Mesodermal cell (in vitro differentiated cells): Measurements from ENCODE around the gene SYNGR2. TPM values are rescaled to one million over a fixed set of nuclear protein-coding genes. Genes with fewer than 3 reads are reported as not detected.

Source experiments
- H3K27ac ChIP-seq: 2 replicates; pipeline ENCODE4 v1.7.0; 2013; ENCODE audit warnings: mild to moderate bottlenecking, low read depth, low read length, moderate library complexity; ENCODE audit not compliant: severe bottlenecking
- H3K36me3 ChIP-seq: 2 replicates; pipeline ENCODE4 v1.7.1; 2013; ENCODE audit warnings: mild to moderate bottlenecking, low read length, moderate library complexity; ENCODE audit not compliant: control insufficient read depth, insufficient read depth
- H3K4me1 ChIP-seq: one replicate; pipeline ENCODE4 v1.7.1; 2013; ENCODE audit warnings: mild to moderate bottlenecking, low read length; ENCODE audit not compliant: insufficient read depth, control insufficient read depth, poor library complexity, severe bottlenecking
- H3K4me3 ChIP-seq: 2 replicates; pipeline ENCODE4 v1.7.0; 2013; ENCODE audit warnings: low read length, control low read depth, mild to moderate bottlenecking; ENCODE audit not compliant: insufficient read depth, poor library complexity, severe bottlenecking; ENCODE audit errors: extremely low read depth
- H3K9me3 ChIP-seq: 2 replicates; pipeline ENCODE4 v1.7.1; 2013; ENCODE audit warnings: mild to moderate bottlenecking, low read length, moderate library complexity; ENCODE audit not compliant: control insufficient read depth
- WGBS, 2 experiments: methylation state at CpG; one replicate each; pipeline ENCODE4 v1.1.5; 2013; ENCODE audit warnings: missing lambda C conversion rate in 2 of 2; ENCODE audit not compliant: insufficient coverage in 2 of 2; 5-methylcytosine and 5-hydroxymethylcytosine counted together
- polyA plus RNA-seq, 2 experiments: library from polyadenylated mRNA; stranded (reverse); fragments of 50-300 nt; gene quantifications; one replicate each; pipeline ENCODE4 v1.2.3, GENCODE V29; 2013

Gene SYNGR2
- 42.5 TPM for polyA plus RNA-seq (2013, experiment 1 of 2)
- polyA plus RNA-seq (2013, experiment 2 of 2), result 31.4 TPM

GRCh38 chr17:78168242-78168902 lies at the start of gene SYNGR2:
SYNGR2 (plus strand) TSS chr17:78168581; CDS start chr17:78168617, 36 bp downstream.
- peaks cover 14% of the 10 kb centered on the region for H3K4me1 ChIP-seq
- H3K36me3 ChIP-seq, result peaks cover 6% of the 10 kb centered on the region
- no peak within 1 kb of the TSS for H3K27ac ChIP-seq

GRCh38 chr17:78118801-78119241 lies 49.6 kb upstream of the SYNGR2 start:
- 91 to 92% methylated on average over 9 to 14 of the region's 14 CpGs for WGBS, 2 experiments
- H3K36me3 ChIP-seq, result peaks cover 79% of the 10 kb centered on the region
- no peak overlapping the region for H3K27ac ChIP-seq
- H3K4me1 ChIP-seq, result no peaks in the 10 kb centered on the region
- no peak overlapping the region for H3K4me3 ChIP-seq
- H3K9me3 ChIP-seq, result no peaks in the 10 kb centered on the region

More at GRCh38 chr17:78168242-78168902, at the start of gene SYNGR2:
- Histone ChIP-seq H3K4me3 (peak within 1 kb of the TSS; percentile 58), H3K9me3 (no peaks in the 10 kb centered on the region)
- WGBS, 2 experiments, result 1% methylated on average over 58 to 67 of the region's 84 CpGs

- peaks cover 82% of the 10 kb centered on the region for H3K36me3 ChIP-seq
- no peak overlapping the region for H3K4me3 ChIP-seq
- H3K9me3 ChIP-seq, result no peaks in the 10 kb centered on the region
- no peak overlapping the region for H3K27ac ChIP-seq
- WGBS, 2 experiments, result 97% methylated on average over 12 to 13 of the region's 13 CpGs
- H3K4me1 ChIP-seq, result peaks cover 7% of the 10 kb centered on the region
These were observed 47.8 kb upstream of the SYNGR2 start for GRCh38 chr17:78120537-78120936.

GRCh38 chr17:78120971-78121800 lies 47.2 kb upstream of the SYNGR2 start:
- Histone ChIP-seq H3K36me3 (peaks cover 84% of the 10 kb centered on the region), H3K9me3 (no peaks in the 10 kb centered on the region), H3K27ac (no peak overlapping the region), H3K4me1 (peaks cover 13% of the 10 kb centered on the region), H3K4me3 (no peak overlapping the region)
- 92 to 94% methylated on average over 26 to 27 of the region's 35 CpGs for WGBS, 2 experiments

- WGBS, 2 experiments, result 86 to 92% methylated on average over 9 to 10 of the region's 11 CpGs
- Histone ChIP-seq H3K4me3 (no peak overlapping the region), H3K27ac (no peak overlapping the region), H3K4me1 (peaks cover 19% of the 10 kb centered on the region), H3K9me3 (no peaks in the 10 kb centered on the region), H3K36me3 (peaks cover 84% of the 10 kb centered on the region)
These were observed 46.6 kb upstream of the SYNGR2 start for GRCh38 chr17:78121801-78122215.

GRCh38 chr17:78122216-78122930 lies 46.0 kb upstream of the SYNGR2 start:
- Histone ChIP-seq H3K27ac (no peak overlapping the region), H3K36me3 (peaks cover 80% of the 10 kb centered on the region), H3K9me3 (no peaks in the 10 kb centered on the region), H3K4me1 (peaks cover 23% of the 10 kb centered on the region), H3K4me3 (no peak overlapping the region)
- WGBS, 2 experiments, result 96 to 97% methylated on average over 21 to 22 of the region's 23 CpGs

- Histone ChIP-seq H3K4me1 (peaks cover 23% of the 10 kb centered on the region), H3K9me3 (no peaks in the 10 kb centered on the region)
- 75 to 90% methylated on average over 3 to 4 of the region's 4 CpGs for WGBS, 2 experiments
These were observed 45.5 kb upstream of the SYNGR2 start for GRCh38 chr17:78122931-78123249.

GRCh38 chr17:78123258-78123929 lies 45.0 kb upstream of the SYNGR2 start:
- H3K36me3 ChIP-seq, result peaks cover 74% of the 10 kb centered on the region
- no peaks in the 10 kb centered on the region for H3K9me3 ChIP-seq
- no peak overlapping the region for H3K4me3 ChIP-seq
- WGBS, 2 experiments, result 98 to 100% methylated on average over 4 to 5 of the region's 5 CpGs
- H3K4me1 ChIP-seq, result peaks cover 23% of the 10 kb centered on the region
- H3K27ac ChIP-seq, result no peak overlapping the region

More at GRCh38 chr17:78122931-78123249, 45.5 kb upstream of the SYNGR2 start:
- Histone ChIP-seq H3K36me3 (peaks cover 76% of the 10 kb centered on the region), H3K27ac (no peak overlapping the region), H3K4me3 (no peak overlapping the region)

- Histone ChIP-seq H3K27ac (no peak overlapping the region), H3K4me1 (peaks cover 23% of the 10 kb centered on the region), H3K9me3 (no peaks in the 10 kb centered on the region), H3K4me3 (no peak overlapping the region), H3K36me3 (peaks cover 69% of the 10 kb centered on the region)
- 96 to 97% methylated on average over 23 to 30 of the region's 30 CpGs for WGBS, 2 experiments
These were observed 44.1 kb upstream of the SYNGR2 start for GRCh38 chr17:78124081-78124835.

- Histone ChIP-seq H3K4me1 (peaks cover 29% of the 10 kb centered on the region), H3K4me3 (no peak overlapping the region), H3K9me3 (no peaks in the 10 kb centered on the region), H3K27ac (no peak overlapping the region), H3K36me3 (peaks cover 63% of the 10 kb centered on the region)
- 89 to 96% methylated on average over 8 to 11 of the region's 12 CpGs for WGBS, 2 experiments
These were observed 43.6 kb upstream of the SYNGR2 start for GRCh38 chr17:78124836-78125137.
